GM12891 (cell line): ENCODE results near the gene BCO1.

Source experiments
- POLR2A ChIP-seq: IDR thresholded peaks from 2 replicates; pipeline ENCODE4 v1.6.1; 2011; ENCODE audit warnings: low read depth, low read length, control low read depth
- POLR2AphosphoS5 ChIP-seq: IDR thresholded peaks from 2 replicates; pipeline ENCODE4 v1.6.1; 2011; ENCODE audit warnings: low read depth, low read length, control low read depth
- SPI1 ChIP-seq: IDR thresholded peaks from 2 replicates; pipeline ENCODE4 v1.6.1; 2011; ENCODE audit warnings: low read depth, low read length, control low read depth

GRCh38 chr16:81311762-81312161, 73.3 kb downstream of the BCO1 start:
- no peak for TF ChIP-seq POLR2A
- no peak for TF ChIP-seq POLR2AphosphoS5
- TF ChIP-seq SPI1, result no peak
